ENCODE measurements around the gene SEC63. TPM values are rescaled to one million over a fixed set of nuclear protein-coding genes. Genes with fewer than 3 reads are reported as not detected.

The SEC63 gene
- total RNA-seq, 2 donors from 2014 or later, result 73.4 to 97.9 TPM

DNA sequence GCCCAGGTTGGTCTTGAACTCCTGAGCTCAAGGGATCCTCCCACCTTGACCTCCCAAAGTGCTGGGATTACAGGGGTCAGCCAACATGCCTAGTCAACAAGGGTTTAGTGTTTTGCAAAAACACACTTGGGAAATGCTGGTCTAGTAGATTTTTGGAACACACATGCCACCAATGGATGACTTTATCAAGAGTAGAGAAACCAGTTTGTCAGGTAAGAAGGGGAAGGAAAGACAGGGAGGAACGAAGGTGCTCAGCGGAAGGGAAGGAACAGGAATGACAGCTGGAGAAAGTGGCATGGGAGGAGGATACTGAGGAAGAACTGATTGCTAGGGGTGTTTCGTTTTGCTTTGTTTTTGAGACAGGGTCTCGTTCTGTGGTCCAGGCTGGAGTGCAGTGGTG is 15.6 kb upstream of the SEC63 start:
- Histone ChIP-seq H3K4me3 (no peak overlapping the region), H3K36me3 (replicated peaks in 1 of 2; ENCODE audit: insufficient read depth in 1 of 2, low read depth in 2 of 2) (no peaks in the 10 kb centered on the region), H3K27me3 (peaks cover 0 to 3% of the 10 kb centered on the region in 2 donors), H3K27ac (no peak overlapping the region), H3K9me3 (no peaks in the 10 kb centered on the region), H3K4me1 (peaks cover 14% of the 10 kb centered on the region)
- ATAC-seq, result peak; percentile 48
- intact Hi-C loops (cut with DNase I), result no loop called here
- 41 to 44% methylated on average over 4 of the region's 4 CpGs for WGBS, 2 donors
- no peak for DNase-seq
- no peak for TF ChIP-seq POLR2A (IDR thresholded peaks at IDR 0.05)

DNA sequence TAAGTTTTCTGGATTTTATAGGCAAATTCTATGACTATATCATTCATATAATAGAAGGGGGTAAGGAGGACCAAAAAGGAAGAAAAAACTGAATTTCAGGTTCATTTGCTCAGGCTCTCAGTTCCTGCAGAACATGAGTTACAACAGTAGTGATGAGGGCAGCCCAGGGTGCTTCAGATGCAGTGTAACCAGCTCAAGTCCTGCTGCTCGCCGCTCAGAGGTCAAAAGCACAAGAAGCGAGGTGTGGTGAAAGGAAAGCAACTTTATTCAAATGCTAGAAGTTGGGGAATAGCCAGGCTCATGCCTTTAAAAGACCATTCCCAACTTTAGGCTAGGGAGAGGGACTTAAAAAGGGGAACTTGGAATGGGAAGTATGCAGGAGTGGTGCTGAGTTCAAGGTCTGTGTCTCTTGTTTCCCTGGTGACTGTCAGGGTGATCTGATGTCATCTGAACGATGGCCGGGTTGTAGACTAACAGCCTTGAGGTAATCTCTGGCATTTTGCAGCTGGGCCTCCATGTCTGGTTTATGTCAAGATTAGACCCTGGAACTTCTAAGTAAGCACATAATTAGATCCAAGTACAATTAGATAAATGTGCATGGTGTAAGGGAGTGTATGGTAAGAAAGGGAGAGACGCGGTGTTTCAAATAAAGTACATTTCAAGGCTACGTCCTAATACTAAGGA is 14.5 kb upstream of the SEC63 start:
- intact Hi-C loops (cut with DNase I), result no loop called here
- 72 to 73% methylated on average over 8 of the region's 8 CpGs for WGBS, 2 donors
- no peak overlapping the region for H3K27ac ChIP-seq
- peaks cover 14% of the 10 kb centered on the region for H3K4me1 ChIP-seq
- DNase-seq (no peak), ATAC-seq (no peak)
- no peaks in the 10 kb centered on the region for H3K36me3 ChIP-seq (replicated peaks in 1 of 2; ENCODE audit: insufficient read depth in 1 of 2, low read depth in 2 of 2)
- TF ChIP-seq POLR2A (IDR thresholded peaks at IDR 0.05), result no peak
- TF ChIP-seq, protein P1, sequence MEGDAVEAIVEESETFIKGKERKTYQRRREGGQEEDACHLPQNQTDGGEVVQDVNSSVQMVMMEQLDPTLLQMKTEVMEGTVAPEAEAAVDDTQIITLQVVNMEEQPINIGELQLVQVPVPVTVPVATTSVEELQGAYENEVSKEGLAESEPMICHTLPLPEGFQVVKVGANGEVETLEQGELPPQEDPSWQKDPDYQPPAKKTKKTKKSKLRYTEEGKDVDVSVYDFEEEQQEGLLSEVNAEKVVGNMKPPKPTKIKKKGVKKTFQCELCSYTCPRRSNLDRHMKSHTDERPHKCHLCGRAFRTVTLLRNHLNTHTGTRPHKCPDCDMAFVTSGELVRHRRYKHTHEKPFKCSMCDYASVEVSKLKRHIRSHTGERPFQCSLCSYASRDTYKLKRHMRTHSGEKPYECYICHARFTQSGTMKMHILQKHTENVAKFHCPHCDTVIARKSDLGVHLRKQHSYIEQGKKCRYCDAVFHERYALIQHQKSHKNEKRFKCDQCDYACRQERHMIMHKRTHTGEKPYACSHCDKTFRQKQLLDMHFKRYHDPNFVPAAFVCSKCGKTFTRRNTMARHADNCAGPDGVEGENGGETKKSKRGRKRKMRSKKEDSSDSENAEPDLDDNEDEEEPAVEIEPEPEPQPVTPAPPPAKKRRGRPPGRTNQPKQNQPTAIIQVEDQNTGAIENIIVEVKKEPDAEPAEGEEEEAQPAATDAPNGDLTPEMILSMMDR (IDR thresholded peaks at IDR 0.05), result no peak
- peaks cover 0 to 3% of the 10 kb centered on the region in 2 donors for H3K27me3 ChIP-seq
- H3K9me3 ChIP-seq, result no peaks in the 10 kb centered on the region
- H3K4me3 ChIP-seq, result no peak overlapping the region

DNA sequence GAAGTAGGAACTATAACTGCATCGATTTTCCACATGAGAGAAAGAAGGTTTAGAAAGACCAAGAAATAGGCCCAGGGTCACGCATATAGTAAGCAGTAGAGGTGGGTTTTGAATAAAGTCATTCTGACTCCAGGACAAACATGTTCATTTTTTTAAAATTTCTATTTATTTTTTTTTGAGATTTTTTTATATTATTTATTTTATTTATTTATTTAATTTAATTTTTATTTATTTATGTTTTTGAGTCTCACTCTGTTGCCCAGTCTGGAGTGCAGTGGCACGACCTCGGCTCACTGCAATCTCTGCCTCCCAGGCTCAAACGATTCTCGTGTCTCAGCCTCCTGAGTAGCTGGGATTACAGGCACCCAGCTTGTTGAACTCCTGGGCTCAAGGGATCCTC is 13.2 kb upstream of the SEC63 start:
- Histone ChIP-seq H3K36me3 (replicated peaks in 1 of 2; ENCODE audit: insufficient read depth in 1 of 2, low read depth in 2 of 2) (no peaks in the 10 kb centered on the region), H3K27me3 (no peaks in the 10 kb centered on the region), H3K27ac (no peak overlapping the region), H3K4me1 (peaks cover 14% of the 10 kb centered on the region), H3K9me3 (no peaks in the 10 kb centered on the region), H3K4me3 (no peak overlapping the region)
- TF ChIP-seq, protein P1 (IDR thresholded peaks at IDR 0.05), result no peak
- TF ChIP-seq POLR2A (IDR thresholded peaks at IDR 0.05), result no peak
- intact Hi-C loops (cut with DNase I), result no loop called here
- 90 to 93% methylated on average over 6 of the region's 6 CpGs for WGBS, 2 donors
- DNase-seq (no peak), ATAC-seq (no peak)

DNA sequence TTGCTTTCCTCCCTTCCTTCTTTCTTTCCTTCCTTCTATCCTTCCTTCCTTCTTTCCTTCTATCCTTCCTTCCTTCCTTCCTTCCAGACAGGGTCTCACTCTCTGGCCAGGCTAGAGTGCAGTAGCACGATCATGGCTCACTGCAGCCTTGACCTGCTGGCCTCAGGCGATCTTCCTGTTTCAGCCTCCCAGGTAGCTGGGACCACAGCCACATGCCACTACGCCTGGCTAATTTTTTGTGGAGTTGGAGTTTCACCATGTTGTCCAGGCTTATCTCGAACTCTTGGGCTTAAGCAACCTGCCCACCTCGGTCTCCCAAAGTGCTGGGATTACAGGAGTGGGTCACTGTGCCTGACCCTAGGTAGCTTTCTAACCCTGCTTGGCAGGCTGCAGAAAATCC is 12.2 kb upstream of the SEC63 start:
- ATAC-seq, result no peak
- TF ChIP-seq, protein P1 (IDR thresholded peaks at IDR 0.05), result no peak
- no peak for TF ChIP-seq POLR2A (IDR thresholded peaks at IDR 0.05)

DNA sequence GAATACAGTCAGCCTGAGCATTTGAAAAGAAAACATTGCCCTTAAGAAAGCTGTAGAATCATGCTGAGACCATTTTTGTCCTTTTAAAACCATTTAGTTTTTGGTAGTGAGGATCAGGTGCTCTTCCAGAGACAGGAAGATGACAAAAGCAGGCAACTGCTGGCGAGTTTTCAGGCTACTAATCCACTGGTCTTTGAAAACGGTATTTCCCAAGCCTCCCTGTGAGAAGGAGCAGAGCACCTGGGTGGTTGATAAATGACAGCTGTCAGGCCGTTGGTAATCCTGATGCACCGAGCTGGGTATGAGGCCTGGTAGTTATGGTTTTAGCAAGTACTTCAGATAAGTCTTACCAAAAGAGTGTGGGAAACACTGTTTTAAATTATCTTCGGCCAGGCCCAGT is 10.1 kb upstream of the SEC63 start:
- Histone ChIP-seq H3K27ac (no peak overlapping the region), H3K27me3 (no peaks in the 10 kb centered on the region), H3K9me3 (no peaks in the 10 kb centered on the region), H3K36me3 (replicated peaks in 1 of 2; ENCODE audit: insufficient read depth in 1 of 2, low read depth in 2 of 2) (no peaks in the 10 kb centered on the region), H3K4me1 (peaks cover 15% of the 10 kb centered on the region), H3K4me3 (no peak overlapping the region)
- 76 to 90% methylated on average over 5 of the region's 5 CpGs for WGBS, 2 donors
- intact Hi-C loops (cut with DNase I), result no loop called here
- no peak for TF ChIP-seq POLR2A (IDR thresholded peaks at IDR 0.05)
- TF ChIP-seq, protein P1 (IDR thresholded peaks at IDR 0.05), result no peak
- DNase-seq, result no peak
- no peak for ATAC-seq

More for the DNA sequence above, 12.2 kb upstream of the SEC63 start:
- 67 to 84% methylated on average over 5 of the region's 5 CpGs for WGBS, 2 donors
- H3K27ac ChIP-seq, result no peak overlapping the region
- H3K9me3 ChIP-seq, result no peaks in the 10 kb centered on the region
- no peaks in the 10 kb centered on the region for H3K27me3 ChIP-seq
- no peak for DNase-seq
- peaks cover 14% of the 10 kb centered on the region for H3K4me1 ChIP-seq
- intact Hi-C loops (cut with DNase I), result no loop called here
- no peaks in the 10 kb centered on the region for H3K36me3 ChIP-seq (replicated peaks in 1 of 2; ENCODE audit: insufficient read depth in 1 of 2, low read depth in 2 of 2)
- no peak overlapping the region for H3K4me3 ChIP-seq
